K562 (cell line): ENCODE results near the gene TRIO. TPM values are rescaled to one million over a fixed set of nuclear protein-coding genes. Genes with fewer than 3 reads are reported as not detected.

ENCODE experiments used
- ATAC-seq: fragments of 200-7000 bp; cut with Tn5 transposase; 3 replicates; pipeline ENCODE4 v1.9.1; 2020; ENCODE audit warnings: moderate library complexity
- BruUV-seq: library from RNA; stranded (reverse); fragments of 400-500 nt; replicated peaks from 2 replicates; lab custom pipeline; 2021; lab: Mats Ljungman, UMichigan
- CTCF ChIA-PET: fragments of 300-600 bp; formaldehyde crosslinking; extraction: SDS; loops from one replicate; lab custom pipeline; 2021; ENCODE audit warnings: low intra/inter-chr PET ratio; lab: Yijun Ruan, JAX
- POLR2A ChIA-PET: fragments of 300-600, 350-650 bp; sonication (Branson Sonifier 250); formaldehyde crosslinking; extraction: SDS; loops from one replicate; lab custom pipeline; 2021; ENCODE audit warnings: antibody characterized with exemption, inconsistent platforms; lab: Yijun Ruan, JAX
- DNase-seq, 4 experiments: peaks; one replicate each; pipeline versions ENCODE4 v3.0.0 to v3.0.0-alpha.2; 2011 to 2018; ENCODE audit warnings: low spot score in 3 of 4, mixed read lengths in 3 of 4; ENCODE audit errors: extremely low read depth in 1 of 4
- FAIRE-seq: peaks from 2 replicates; lab custom pipeline; 2011; peaks lifted over from hg19 to GRCh38; lab: Jason Lieb, UNC
- H2AFZ ChIP-seq: 2 replicates; pipeline ENCODE4 v1.6.0; 2011; ENCODE audit warnings: low read depth, low read length, control low read depth, inconsistent platforms
- H3K27ac ChIP-seq: fragments of 200-600 bp; 3 replicates; pipeline ENCODE4 v1.8.0; 2011; ENCODE audit warnings: low read depth, mild to moderate bottlenecking, control low read depth, inconsistent platforms, low read length, moderate library complexity, mixed read lengths; ENCODE audit errors: extremely low read depth
- H3K27me3 ChIP-seq, 2 experiments: fragments of 300-600 bp in 1 of 2; 2 replicates in 1 of 2; 3 replicates in 1 of 2; pipeline versions ENCODE4 v1.6.0 to v1.8.0; 2011; ENCODE audit warnings: inconsistent platforms in 2 of 2, low read length in 2 of 2, mild to moderate bottlenecking in 1 of 2, mixed read lengths in 1 of 2, moderate library complexity in 1 of 2; ENCODE audit not compliant: control insufficient read depth in 2 of 2, insufficient read depth in 2 of 2
- H3K36me3 ChIP-seq: fragments of 300-600 bp; 3 replicates; pipeline ENCODE4 v1.8.0; 2011; ENCODE audit warnings: mild to moderate bottlenecking, low read length, inconsistent platforms; ENCODE audit not compliant: control insufficient read depth, insufficient read depth
- H3K4me1 ChIP-seq, 2 experiments: fragments of 200-600 bp in 1 of 2; replicated peaks in 1 of 2; 2 replicates in 1 of 2; 3 replicates in 1 of 2; pipeline versions ENCODE4 v1.5.1 to v1.8.0; 2011; ENCODE audit warnings: inconsistent platforms in 2 of 2, low read length in 2 of 2, mild to moderate bottlenecking in 1 of 2, mixed read lengths in 1 of 2, moderate library complexity in 1 of 2; ENCODE audit not compliant: control insufficient read depth in 2 of 2, insufficient read depth in 2 of 2
- H3K4me2 ChIP-seq: 2 replicates; pipeline ENCODE4 v1.6.1; 2011; ENCODE audit warnings: low read length, control low read depth, inconsistent platforms, mixed read lengths; ENCODE audit not compliant: insufficient read depth
- H3K4me3 ChIP-seq: fragments of 200-600 bp; sonication (generic), shearing (Covaris generic); 2 replicates; pipeline ENCODE4 v1.5.1; 2016; ENCODE audit warnings: control low read depth, inconsistent platforms
- H3K79me2 ChIP-seq: fragments of 200-600 bp; 3 replicates; pipeline ENCODE4 v1.8.0; 2011; ENCODE audit warnings: low read length, inconsistent platforms; ENCODE audit not compliant: control insufficient read depth, insufficient read depth
- H3K9ac ChIP-seq, 2 experiments: 2 replicates each; pipeline versions ENCODE4 v1.6.0 to v1.6.1; 2011; ENCODE audit warnings: low read depth in 2 of 2, low read length in 2 of 2, control low read depth in 1 of 2, inconsistent platforms in 1 of 2, mild to moderate bottlenecking in 1 of 2, mixed read lengths in 1 of 2; ENCODE audit not compliant: insufficient read depth in 1 of 2
- H3K9me1 ChIP-seq: one replicate; pipeline ENCODE4 v1.6.0; 2011; ENCODE audit warnings: inconsistent platforms, mild to moderate bottlenecking, low read length, moderate library complexity; ENCODE audit not compliant: control insufficient read depth, insufficient read depth
- H3K9me3 ChIP-seq: replicated peaks from 2 replicates; pipeline ENCODE4 v1.5.1; 2011; ENCODE audit warnings: low read depth, low read length, inconsistent platforms; ENCODE audit not compliant: control insufficient read depth, insufficient read depth
- H4K20me1 ChIP-seq: replicated peaks from 2 replicates; pipeline ENCODE4 v1.6.1; 2011; ENCODE audit warnings: low read length, inconsistent platforms, mixed read lengths; ENCODE audit not compliant: control insufficient read depth, insufficient read depth
- MCM5 ChIP-seq: fragments of 450-650 bp; IDR thresholded peaks from 2 replicates; pipeline ENCODE4 v1.6.1; 2016; ENCODE audit warnings: low read depth
- MED1 ChIP-seq: sonication (generic); formaldehyde crosslinking; IDR thresholded peaks from 2 replicates; pipeline ENCODE4 v1.8.1; 2023; ENCODE audit warnings: missing genetic modification reagents, borderline replicate concordance
- STAT5B ChIP-seq: fragments of 250-450 bp; sonication (Bioruptor Pico); IDR thresholded peaks from 2 replicates; pipeline ENCODE4 v1.8.0; 2021; ENCODE audit warnings: mild to moderate bottlenecking, inconsistent platforms
- TFE3 ChIP-seq: fragments of 450-650 bp; formaldehyde crosslinking; IDR thresholded peaks from 2 replicates; pipeline ENCODE4 v1.4.0; 2020; ENCODE audit warnings: mild to moderate bottlenecking, mixed read lengths
- WGBS: fragments of 100-300 bp; shearing (Covaris generic); methylation state at CpG from one replicate; pipeline ENCODE4 v1.1.6; 2016; ENCODE audit warnings: low coverage, mixed read lengths; ENCODE audit not compliant: insufficient coverage; ENCODE audit errors: missing lambda C conversion rate; 5-methylcytosine and 5-hydroxymethylcytosine counted together
- in situ Hi-C: fragments of 300-500 bp; cut with MboI; formaldehyde crosslinking; loops from 4 replicates; pipeline ENCODE4 v1.15.0; 2018; ENCODE audit warnings: inconsistent platforms, mixed read lengths
- intact Hi-C: fragments of 100-400 bp; cut with micrococcal nuclease; formaldehyde crosslinking; loops from 2 replicates; pipeline ENCODE4 v1.14.2; 2022
- polyA plus RNA-seq, 8 experiments: library from polyadenylated mRNA; depleted of rRNA in 4 of 8; stranded (reverse) in 5 of 8; unstranded in 3 of 8; fragments of >200 nt; fragmentation: Nextera tagmentation in 2 of 8; fragmentation: Illumina TruSeq in 1 of 8; extraction: Ambion mirVana in 2 of 8; extraction: Trizol in 1 of 8; gene quantifications; 2 replicates each; pipeline versions ENCODE4 v1.2.1 to v1.2.3, GENCODE V29; 2011 to 2014; ENCODE audit warnings: inconsistent platforms in 1 of 8, missing spikeins in 1 of 8
- total RNA-seq, 7 experiments: library from RNA; depleted of rRNA in 6 of 7; stranded (reverse); fragments of >200 nt in 6 of 7; fragmentation: Illumina TruSeq in 2 of 7; extraction: Trizol in 2 of 7; gene quantifications; 2 replicates each; pipeline versions ENCODE4 v1.2.1 to v1.2.3, GENCODE V29; 2011 to 2021; ENCODE audit warnings: low replicate concordance in 1 of 7

Gene TRIO
- total and polyA plus RNA-seq, 9 of the 15 experiments (the other 6 are each of a cell fraction or from before 2014, with no cell fraction given), result 0.24 to 5.0 (median 1.1) TPM

- DNase-seq (no peak), FAIRE-seq (no peak), ATAC-seq (no peak)
- Histone ChIP-seq H2AFZ (no peak overlapping the region), H3K4me1 (no peaks in the 10 kb centered on the region; a peak in 2 of 5 replicates), H3K9me1 (no peaks in the 10 kb centered on the region), H3K27me3 (peaks cover 0 to 10% of the 10 kb centered on the region in 2 experiments; a peak in 1 of 5 replicates), H3K4me2 (no peak overlapping the region), H3K36me3 (no peaks in the 10 kb centered on the region), H3K27ac (no peak overlapping the region), H3K9me3 (no peaks in the 10 kb centered on the region), H4K20me1 (no peaks in the 10 kb centered on the region), H3K79me2 (no peaks in the 10 kb centered on the region), H3K9ac (no peak overlapping the region), H3K4me3 (no peak overlapping the region)
- BruUV-seq, result no TSS peak
- in situ Hi-C loops, result no loop called here
- ChIA-PET POLR2A (no interaction called here), CTCF (no interaction called here)
- intact Hi-C loops, result no loop called here
- 10% methylated on average over 8 of the region's 8 CpGs for WGBS
- TF ChIP-seq MED1 (CRISPR knock-in tag), result no peak
- TF ChIP-seq MCM5, result no peak
Observed at GRCh38 chr5:14310901-14311300, 167.8 kb downstream of the TRIO start.

GRCh38 chr5:14313986-14314690 lies 171.0 kb downstream of the TRIO start:
- in situ Hi-C loops, result no loop called here
- Histone ChIP-seq H3K27ac (no peak overlapping the region), H3K36me3 (no peaks in the 10 kb centered on the region), H3K27me3 (peaks cover 0 to 15% of the 10 kb centered on the region in 2 experiments; a peak in 2 of 5 replicates), H2AFZ (no peak overlapping the region), H3K4me3 (no peak overlapping the region), H3K79me2 (no peaks in the 10 kb centered on the region), H3K9me1 (no peaks in the 10 kb centered on the region)
- no peak for DNase-seq
- CTCF ChIA-PET, result no interaction called here
- intact Hi-C loops, result no loop called here
- TF ChIP-seq TFE3 (CRISPR knock-in tag) (peak; percentile 43), STAT5B (CRISPR knock-in tag) (no peak)
- TF ChIP-seq, all 486 proteins: peak for 1
- no peak for ATAC-seq
- no peaks in the 10 kb centered on the region; a peak in 2 of 5 replicates for H3K4me1 ChIP-seq
- BruUV-seq, result no TSS peak
- no peak overlapping the region for H3K4me2 ChIP-seq
- FAIRE-seq, result no peak
- H3K9ac ChIP-seq, result no peak overlapping the region
- 1% methylated on average over 4 of the region's 4 CpGs for WGBS
- POLR2A ChIA-PET, result interaction anchor here (0.7 kb wide), 1 partner anchor 21 kb away, joined by 3 read pairs; no protein-coding TSS in a partner anchor
- no peaks in the 10 kb centered on the region for H4K20me1 ChIP-seq
- H3K9me3 ChIP-seq, result no peaks in the 10 kb centered on the region
